GM10248 (cell line): ENCODE measurements around the gene CAMK1D.

Experiments
- CTCF ChIA-PET: fragments of 300-600 bp; sonication (Branson Sonifier 250); formaldehyde crosslinking; extraction: SDS; loops from one replicate; lab custom pipeline; 2021; ENCODE audit warnings: antibody characterized with exemption; lab: Yijun Ruan, JAX
- POLR2A ChIA-PET: fragments of 350-650 bp; sonication (Branson Sonifier 250); formaldehyde crosslinking; extraction: SDS; loops from one replicate; lab custom pipeline; 2020; ENCODE audit warnings: antibody characterized with exemption; lab: Yijun Ruan, JAX
- DNase-seq: peaks from one replicate; pipeline ENCODE4 v3.0.0; 2012; ENCODE audit errors: extremely low spot score
- CTCF ChIP-seq: IDR thresholded peaks from 2 replicates; pipeline ENCODE4 v1.5.1; 2012; ENCODE audit warnings: mild to moderate bottlenecking, low read depth; ENCODE audit errors: extremely low read depth, missing control alignments, control extremely low read depth

CAMK1D gene

DNA sequence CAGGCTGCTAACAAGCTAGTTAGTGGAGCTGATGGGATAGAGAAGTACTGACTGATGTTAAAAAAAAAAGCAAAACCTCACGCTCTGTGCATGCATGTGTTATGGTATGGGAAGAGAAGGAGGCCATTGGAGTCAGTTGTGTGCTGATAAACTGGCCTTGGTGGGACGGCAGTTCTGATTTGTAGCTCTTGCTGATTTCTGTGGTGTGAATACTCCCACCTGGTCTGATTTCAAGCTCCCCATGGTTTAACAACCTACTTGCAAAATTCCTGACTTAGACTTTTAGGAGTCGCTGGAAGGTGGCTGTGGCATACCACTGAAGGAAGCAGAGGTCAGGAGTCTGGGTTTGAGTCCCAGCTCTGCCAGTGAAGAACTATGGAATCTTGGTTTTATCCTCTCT is 15.2 kb downstream of the CAMK1D start:
- no peak for DNase-seq
- POLR2A ChIA-PET = no interaction called here
- no peak for TF ChIP-seq CTCF
- CTCF ChIA-PET = interaction anchor here (2.5 to 3.6 kb wide), 2 partner anchors 18 to 37 kb away, joined by 6 to 10 read pairs; no protein-coding TSS in a partner anchor

GRCh38 chr10:12367272-12367671 is 17.9 kb downstream of the CAMK1D start:
- ChIA-PET POLR2A (no interaction called here), CTCF (interaction anchor here (1.1 to 3.6 kb wide), 4 partner anchors 15 to 103 kb away, joined by 3 to 10 read pairs (median 8); no protein-coding TSS in a partner anchor)
- DNase-seq = no peak
- TF ChIP-seq CTCF = no peak

GRCh38 chr10:12369982-12370381 is 20.6 kb downstream of the CAMK1D start:
- CTCF ChIA-PET = interaction anchor here (1.2 to 1.3 kb wide), 2 partner anchors 12 to 67 kb away, joined by 5 read pairs; no protein-coding TSS in a partner anchor
- POLR2A ChIA-PET = no interaction called here

GRCh38 chr10:12372846-12373245 is 23.5 kb downstream of the CAMK1D start:
- CTCF ChIA-PET = interaction anchor here (0.8 to 1.5 kb wide), 4 partner anchors 10 to 20 kb away, joined by 3 to 4 read pairs (median 3); no protein-coding TSS in a partner anchor
- no peak for DNase-seq
- no peak for TF ChIP-seq CTCF
- POLR2A ChIA-PET = no interaction called here

More at GRCh38 chr10:12369982-12370381, 20.6 kb downstream of the CAMK1D start:
- TF ChIP-seq CTCF = no peak
- no peak for DNase-seq

DNA sequence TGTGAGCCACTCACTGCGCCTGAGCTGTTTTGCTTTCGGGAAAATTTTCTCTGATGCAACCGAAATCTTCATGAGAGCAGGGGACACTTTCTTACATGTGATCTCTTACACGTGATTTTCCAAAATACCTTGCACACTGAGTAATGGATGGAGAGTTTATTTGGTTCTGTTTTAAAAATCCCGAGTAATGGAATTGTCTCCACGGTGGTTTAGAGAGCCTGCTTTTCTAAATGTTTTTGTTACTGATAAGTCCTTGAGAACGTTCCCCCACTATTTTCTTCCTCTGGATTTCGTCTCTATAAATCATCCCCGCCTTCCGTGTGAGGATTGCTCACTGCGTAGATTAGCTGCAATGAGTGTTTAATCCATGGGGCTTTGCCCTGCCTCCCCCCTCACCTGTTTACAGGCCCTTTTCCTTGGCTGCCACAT is 25.7 kb downstream of the CAMK1D start:
- TF ChIP-seq CTCF = no peak
- ChIA-PET POLR2A (no interaction called here), CTCF (interaction anchor here (1.1 to 1.4 kb wide), 2 partner anchors 10 to 15 kb away, joined by 3 read pairs; no protein-coding TSS in a partner anchor)
- no peak for DNase-seq

DNA sequence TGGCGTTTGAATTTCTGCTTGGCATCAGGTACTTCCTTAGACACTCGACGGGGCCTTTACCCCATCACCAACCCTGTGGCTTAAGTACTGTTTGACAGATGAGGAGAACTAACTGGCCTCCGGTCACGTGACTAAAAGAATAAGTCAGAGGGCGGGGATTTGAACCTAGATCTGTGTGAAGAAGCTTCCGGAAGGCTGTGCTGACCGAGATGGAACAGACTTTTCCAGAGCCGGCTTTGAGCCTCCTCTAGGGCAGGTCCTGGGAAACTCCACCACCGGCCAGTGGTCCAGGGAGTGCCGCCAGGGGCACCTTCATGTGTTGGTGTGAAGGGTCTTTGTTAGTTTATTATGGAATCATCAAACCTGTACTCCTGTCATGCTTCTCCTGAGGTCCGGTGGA is 26.9 kb downstream of the CAMK1D start:
- ChIA-PET POLR2A (no interaction called here), CTCF (interaction anchor here (1.4 kb wide), 1 partner anchor 9 kb away, joined by 3 read pairs; no protein-coding TSS in a partner anchor)
- no peak for TF ChIP-seq CTCF
- no peak for DNase-seq
